Right lobe of liver (tissue), 4 donors: ENCODE results near the gene LAMC2.

Experiments
- CTCF ChIP-seq, 4 donors: fragments of 200-600 bp in 3 of 4; fragments of 450-650 bp in 1 of 4; IDR thresholded peaks; one replicate each; pipeline versions ENCODE4 v1.5.1 to v1.8.0; 2016 to 2022; ENCODE audit warnings: antibody characterized with exemption in 4 of 4, mild to moderate bottlenecking in 2 of 4
- POLR2A ChIP-seq: fragments of 450-650 bp; IDR thresholded peaks from one replicate; pipeline ENCODE4 v1.6.1; 2017; ENCODE audit warnings: antibody characterized with exemption, mild to moderate bottlenecking
- donor health status: DM: no; HTN: no; CAD: no.
- donor health status: DM: no; HTN: no; CAD: no.
- donor health status: DM: no; HTN: yes; CAD: no.

- TF ChIP-seq POLR2A = no peak
- no peak for TF ChIP-seq CTCF (IDR thresholded peaks at IDR 0.05)
Observed at GRCh38 chr1:183284086-183284485, 98.0 kb downstream of the LAMC2 start.
